GM12874 (cell line): ENCODE data around the gene ZC3HAV1.
A peak's percentile ranks its signal among the peaks of the same experiment; 100 is the strongest.

Experiments
- TF ChIP-seq, protein P1 (sequence below): IDR thresholded peaks from 2 replicates; pipeline ENCODE4 v1.5.1; 2011; ENCODE audit warnings: low read depth, mild to moderate bottlenecking, control low read depth, low read length, moderate library complexity; ENCODE audit not compliant: insufficient read depth

ZC3HAV1 gene

DNA sequence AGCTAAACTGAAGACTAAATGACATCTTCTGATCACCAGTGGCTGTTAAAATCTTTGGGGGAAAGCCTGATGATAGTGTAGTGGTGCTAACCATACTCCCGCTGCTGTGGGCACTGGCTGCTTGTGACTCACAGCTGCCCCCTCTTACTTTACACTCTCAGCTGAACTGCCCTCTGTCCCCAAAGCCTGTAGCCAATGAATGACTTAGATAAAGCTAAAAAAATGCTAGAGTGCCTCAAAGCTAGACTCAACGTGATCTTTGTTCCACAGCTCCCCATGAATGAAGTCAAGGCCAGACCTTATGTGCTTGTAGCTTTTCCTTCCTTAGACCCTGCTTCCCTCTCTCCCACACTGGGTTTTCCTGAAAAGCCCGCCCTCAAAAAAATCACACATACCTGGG is 80.2 kb downstream of the ZC3HAV1 start:
- TF ChIP-seq, protein P1, sequence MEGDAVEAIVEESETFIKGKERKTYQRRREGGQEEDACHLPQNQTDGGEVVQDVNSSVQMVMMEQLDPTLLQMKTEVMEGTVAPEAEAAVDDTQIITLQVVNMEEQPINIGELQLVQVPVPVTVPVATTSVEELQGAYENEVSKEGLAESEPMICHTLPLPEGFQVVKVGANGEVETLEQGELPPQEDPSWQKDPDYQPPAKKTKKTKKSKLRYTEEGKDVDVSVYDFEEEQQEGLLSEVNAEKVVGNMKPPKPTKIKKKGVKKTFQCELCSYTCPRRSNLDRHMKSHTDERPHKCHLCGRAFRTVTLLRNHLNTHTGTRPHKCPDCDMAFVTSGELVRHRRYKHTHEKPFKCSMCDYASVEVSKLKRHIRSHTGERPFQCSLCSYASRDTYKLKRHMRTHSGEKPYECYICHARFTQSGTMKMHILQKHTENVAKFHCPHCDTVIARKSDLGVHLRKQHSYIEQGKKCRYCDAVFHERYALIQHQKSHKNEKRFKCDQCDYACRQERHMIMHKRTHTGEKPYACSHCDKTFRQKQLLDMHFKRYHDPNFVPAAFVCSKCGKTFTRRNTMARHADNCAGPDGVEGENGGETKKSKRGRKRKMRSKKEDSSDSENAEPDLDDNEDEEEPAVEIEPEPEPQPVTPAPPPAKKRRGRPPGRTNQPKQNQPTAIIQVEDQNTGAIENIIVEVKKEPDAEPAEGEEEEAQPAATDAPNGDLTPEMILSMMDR: no peak

DNA sequence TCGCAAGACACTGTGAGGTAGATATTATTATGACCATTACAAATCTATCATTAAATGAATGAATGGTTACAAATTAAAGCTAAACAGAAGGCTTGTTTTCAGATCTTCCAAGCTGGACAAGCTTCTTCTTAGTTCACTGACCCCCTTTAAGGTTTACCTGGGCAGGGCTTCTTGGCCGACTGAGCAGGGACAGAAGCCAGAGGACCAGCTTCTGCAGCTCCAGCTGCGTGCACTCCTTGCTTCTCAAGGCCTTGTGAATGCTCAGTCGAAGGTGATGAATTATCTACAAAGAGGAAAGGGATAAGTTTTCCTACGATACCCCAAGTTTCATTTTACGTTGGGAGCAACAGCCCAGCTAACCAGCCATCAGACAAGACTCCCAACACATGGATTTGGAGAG is 83.0 kb downstream of the ZC3HAV1 start:
- TF ChIP-seq, protein P1: no peak

DNA sequence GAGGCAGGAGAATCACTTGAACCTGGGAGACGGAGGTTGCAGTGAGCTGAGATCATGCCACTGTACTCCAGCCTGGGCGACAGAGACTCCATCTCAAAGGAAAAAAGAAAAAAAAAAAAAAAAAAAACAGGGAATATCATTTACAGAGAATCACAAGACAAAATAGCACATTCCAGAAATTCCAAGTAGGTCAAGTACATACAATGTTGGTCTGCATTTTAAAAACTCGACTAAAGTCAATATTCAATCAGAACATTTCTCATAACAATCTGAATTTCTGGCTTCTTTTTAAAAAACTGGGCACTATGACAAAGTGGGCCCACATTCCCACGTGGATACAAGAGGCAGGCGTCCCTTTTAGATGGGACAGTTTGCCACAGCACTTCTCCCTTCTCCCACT is 86.4 kb downstream of the ZC3HAV1 start:
- TF ChIP-seq, protein P1: no peak

DNA sequence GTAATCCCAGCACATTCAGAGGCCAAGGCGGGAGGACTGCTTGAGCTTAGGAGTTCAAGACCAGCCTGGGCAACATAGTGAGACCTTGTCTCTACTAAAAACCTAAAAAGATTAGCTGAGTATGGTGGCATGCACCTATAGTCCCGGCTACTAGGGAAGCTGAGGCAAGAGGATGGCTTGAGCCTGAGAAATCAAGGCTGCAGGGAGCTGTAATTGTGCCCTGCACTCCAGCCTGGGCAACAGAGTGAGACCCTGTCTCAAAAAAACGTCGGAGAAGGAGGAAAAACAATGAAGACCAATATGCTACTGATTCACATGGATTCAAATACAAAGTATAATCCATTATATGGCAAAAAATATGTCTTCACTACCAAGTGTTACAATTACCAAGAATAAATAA is 87.2 kb downstream of the ZC3HAV1 start:
- TF ChIP-seq, protein P1: no peak

DNA sequence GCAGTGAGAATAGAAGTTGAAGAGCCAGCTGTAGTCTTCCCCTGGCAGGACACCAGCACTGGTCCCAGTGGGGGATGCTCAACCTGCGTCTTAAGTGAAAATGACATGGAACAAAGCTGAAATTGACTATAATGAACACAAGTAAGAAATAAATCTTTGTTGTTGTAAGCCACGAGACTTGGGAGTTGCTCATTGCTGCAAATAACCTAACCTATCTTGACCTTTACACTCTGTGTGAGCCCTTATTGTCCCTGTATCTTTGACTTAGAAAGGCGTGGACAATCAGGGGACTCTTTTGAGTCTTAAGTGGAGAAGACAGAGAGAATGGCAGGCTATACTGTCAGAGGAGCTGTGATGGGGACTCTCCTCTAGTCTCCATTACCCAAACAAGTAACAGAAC is 90.6 kb downstream of the ZC3HAV1 start:
- TF ChIP-seq, protein P1: no peak

DNA sequence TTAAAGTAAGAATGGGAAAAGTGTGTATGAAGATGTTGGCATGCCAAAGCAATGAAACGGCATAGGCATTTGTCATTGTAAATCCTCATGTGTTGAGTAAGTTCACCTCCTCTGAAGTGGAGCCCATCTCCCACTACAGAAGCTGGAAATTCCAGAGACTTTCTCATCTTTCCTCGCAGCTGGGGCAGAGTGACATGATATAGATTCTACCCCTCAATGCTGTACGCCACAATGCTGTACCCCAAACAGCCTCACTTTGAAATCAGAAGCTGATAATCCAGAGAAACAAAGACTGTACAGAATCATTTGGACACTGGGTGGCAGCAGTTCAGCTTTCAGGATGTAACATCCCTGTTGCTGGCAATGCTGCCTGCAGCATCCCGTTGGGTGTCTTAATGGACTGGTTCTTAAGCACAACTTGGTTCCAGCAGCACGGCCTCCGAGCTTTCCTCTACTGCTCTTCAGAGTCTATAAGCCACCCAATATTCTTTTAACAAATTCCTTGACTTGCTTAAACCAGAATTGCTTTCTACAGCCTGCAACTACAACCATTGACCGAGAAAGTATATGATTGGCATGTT is 92.5 kb downstream of the ZC3HAV1 start:
- TF ChIP-seq, protein P1: peak; percentile 67

DNA sequence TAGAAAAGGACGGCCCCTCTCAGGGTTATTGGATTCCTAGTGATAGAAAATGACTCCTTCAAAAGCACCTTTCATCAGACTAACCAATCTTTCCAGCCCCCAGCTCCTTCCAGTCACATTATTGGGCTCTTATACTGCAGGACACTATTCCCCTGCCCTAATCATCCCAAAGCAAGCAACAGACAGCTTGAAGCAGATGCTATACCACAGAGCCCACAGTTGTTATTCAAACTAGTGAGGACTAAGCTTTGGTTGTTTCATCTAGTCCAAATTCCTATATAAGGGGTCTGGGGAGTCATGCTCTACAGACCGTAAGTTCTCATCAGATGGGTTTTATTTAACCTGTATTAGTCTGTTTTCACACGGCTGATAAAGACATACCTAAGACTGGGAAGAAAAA is 98.1 kb downstream of the ZC3HAV1 start:
- TF ChIP-seq, protein P1: no peak
